Measurements from ENCODE around the gene ST6GAL1. TPM values are rescaled to one million over a fixed set of nuclear protein-coding genes. Genes with fewer than 3 reads are reported as not detected.

The ST6GAL1 gene
- total and polyA plus RNA-seq, 11 donors, result 19.4 to 120 (median 69.9) TPM

- Histone ChIP-seq H3K4me3 (no peak overlapping the region), H3K27me3 (no peaks in the 10 kb centered on the region), H3K9me3 (peaks cover 0 to 13% (median 8%) of the 10 kb centered on the region in 12 donors), H3K27ac (peak overlapping the region in 1 of 12 donors; percentile 37), H3K36me3 (peaks cover 0 to 14% (median 6%) of the 10 kb centered on the region in 9 donors), H3K4me1 (peaks cover 0 to 15% (median 2%) of the 10 kb centered on the region in 12 donors)
- intact Hi-C loops (cut with DNase I), result no loop called here
- ATAC-seq (no peak), DNase-seq (no peak)
- WGBS, 4 donors, result 90 to 98% (median 97%) methylated on average over 6 of the region's 6 CpGs
- TF ChIP-seq CTCF (IDR thresholded peaks at IDR 0.05), result no peak
- TF ChIP-seq POLR2A (IDR thresholded peaks at IDR 0.05), result no peak
These were observed 152.5 kb downstream of the ST6GAL1 start for GRCh38 chr3:187082758-187083375.

GRCh38 chr3:187084126-187084525, 153.8 kb downstream of the ST6GAL1 start:
- TF ChIP-seq CTCF (IDR thresholded peaks at IDR 0.05) (no peak), POLR2A (IDR thresholded peaks at IDR 0.05) (no peak)
- intact Hi-C loops (cut with DNase I), result no loop called here
- ATAC-seq (no peak), DNase-seq (no peak)
- Histone ChIP-seq H3K27me3 (no peaks in the 10 kb centered on the region), H3K27ac (peak overlapping the region in 1 of 12 donors; percentile 2), H3K9me3 (peaks cover 0 to 26% (median 14%) of the 10 kb centered on the region in 12 donors), H3K36me3 (peaks cover 0 to 3% (median 0%) of the 10 kb centered on the region in 9 donors), H3K4me1 (peaks cover 0 to 15% (median 2%) of the 10 kb centered on the region in 12 donors), H3K4me3 (no peak overlapping the region)
- 54 to 62% (median 60%) methylated on average over 5 of the region's 5 CpGs for WGBS, 4 donors

GRCh38 chr3:187084580-187084979, 154.3 kb downstream of the ST6GAL1 start:
- WGBS, 4 donors, result 51 to 59% (median 54%) methylated on average over 2 of the region's 2 CpGs
- no peak for DNase-seq
- no peak overlapping the region for H3K4me3 ChIP-seq

More at GRCh38 chr3:187084580-187084979, 154.3 kb downstream of the ST6GAL1 start:
- no peaks in the 10 kb centered on the region for H3K36me3 ChIP-seq
- no peaks in the 10 kb centered on the region for H3K27me3 ChIP-seq
- ATAC-seq, result no peak
- TF ChIP-seq CTCF (IDR thresholded peaks at IDR 0.05), result no peak
- no peak for TF ChIP-seq POLR2A (IDR thresholded peaks at IDR 0.05)
- H3K9me3 ChIP-seq, result peaks cover 0 to 30% (median 14%) of the 10 kb centered on the region in 12 donors
- intact Hi-C loops (cut with DNase I), result no loop called here
- H3K27ac ChIP-seq, result peak overlapping the region in 1 of 12 donors; percentile 2
- H3K4me1 ChIP-seq, result peaks cover 0 to 15% (median 2%) of the 10 kb centered on the region in 12 donors

Data from heart left ventricle (tissue), 16 donors.